MG63 (cell line): ENCODE measurements around the gene PRKCG. TPM values are rescaled to one million over a fixed set of nuclear protein-coding genes. Genes with fewer than 3 reads are reported as not detected.
"Not testable (repeated sequence)": the region's sequence is repeated elsewhere in the genome, so short reads cannot be mapped to it uniquely, and the experiment has no call there.

Experiments used
- DNase-seq: peaks from one replicate; pipeline ENCODE4 v3.0.0-alpha.2; 2020
- H3K27me3 ChIP-seq: fragments of 250-450 bp; sonication (Bioruptor Pico); 2 replicates; pipeline ENCODE4 v1.5.1; 2020; ENCODE audit warnings: mild to moderate bottlenecking, moderate library complexity
- H3K36me3 ChIP-seq: fragments of 250-450 bp; sonication (Bioruptor Pico); 2 replicates; pipeline ENCODE4 v1.5.1; 2020; ENCODE audit warnings: mild to moderate bottlenecking, moderate library complexity
- H3K4me3 ChIP-seq: fragments of 250-450 bp; sonication (Bioruptor Pico); 2 replicates; pipeline ENCODE4 v1.5.1; 2020; ENCODE audit warnings: mild to moderate bottlenecking, moderate library complexity
- H3K9me3 ChIP-seq: fragments of 250-450 bp; sonication (Bioruptor Pico); 2 replicates; pipeline ENCODE4 v1.5.1; 2020; ENCODE audit warnings: mild to moderate bottlenecking, moderate library complexity
- total RNA-seq: library from RNA; depleted of rRNA; stranded (reverse); fragments of >200 nt; shearing (Covaris generic); gene quantifications from 2 replicates; pipeline ENCODE4 v1.2.3, GENCODE V29; 2014; ENCODE audit warnings: low replicate concordance; rRNA removed

PRKCG gene
- not detected in 2 replicates for total RNA-seq

DNA sequence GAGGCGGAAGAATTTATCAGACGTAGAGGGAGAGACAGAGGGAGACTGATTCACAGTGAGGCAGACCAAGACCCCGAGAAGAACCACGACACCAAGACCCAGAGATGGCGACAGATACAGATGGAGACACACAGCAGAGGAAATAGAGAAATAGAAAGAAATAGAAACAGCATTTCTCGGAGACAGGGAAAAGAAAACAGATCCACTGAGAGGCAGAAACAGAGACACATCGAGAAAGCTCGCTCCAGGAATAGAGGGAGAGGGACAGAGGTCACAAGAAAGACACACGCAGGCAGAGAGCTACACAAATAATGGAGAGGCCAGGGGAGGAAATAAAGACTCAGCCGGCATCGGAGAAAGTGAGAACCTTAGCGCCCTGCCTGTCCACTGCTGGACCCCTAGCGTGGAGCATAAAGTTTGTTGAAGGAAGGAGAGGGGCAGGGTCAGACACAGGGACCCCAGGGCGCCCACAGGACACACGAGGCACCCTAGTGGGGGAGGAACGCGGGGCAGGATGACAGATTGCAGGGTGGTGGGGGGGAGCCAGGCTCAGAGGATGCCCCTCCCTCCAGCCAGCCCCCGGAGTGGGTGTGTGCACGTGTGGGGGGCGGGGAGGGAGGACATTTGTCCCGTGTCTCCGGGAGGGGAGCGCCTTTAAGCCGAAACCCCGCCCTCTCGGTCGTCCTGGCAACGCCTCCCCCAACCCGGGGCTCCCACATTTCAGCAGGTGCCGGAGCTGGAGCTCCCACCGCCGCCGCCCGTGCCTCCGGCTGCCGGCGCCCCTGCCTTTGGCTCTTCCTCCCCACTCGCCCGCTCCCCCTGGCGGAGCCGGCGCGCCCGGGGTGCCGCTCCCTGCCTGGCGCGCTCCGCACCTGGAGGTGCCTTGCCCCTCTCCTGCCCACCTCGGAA is at the start of gene PRKCG:
Gene PRKCG (plus strand): TSS at position 716 of the 909 bp plus-strand sequence. CDS start 298 bp downstream, outside the sequence.
- Histone ChIP-seq H3K36me3 (peaks cover under 1% of the 10 kb centered on the region), H3K4me3 (peak within 1 kb of the TSS; percentile 24), H3K9me3 (no peaks in the 10 kb centered on the region), H3K27me3 (peaks cover 56% of the 10 kb centered on the region)
- no peak for DNase-seq

DNA sequence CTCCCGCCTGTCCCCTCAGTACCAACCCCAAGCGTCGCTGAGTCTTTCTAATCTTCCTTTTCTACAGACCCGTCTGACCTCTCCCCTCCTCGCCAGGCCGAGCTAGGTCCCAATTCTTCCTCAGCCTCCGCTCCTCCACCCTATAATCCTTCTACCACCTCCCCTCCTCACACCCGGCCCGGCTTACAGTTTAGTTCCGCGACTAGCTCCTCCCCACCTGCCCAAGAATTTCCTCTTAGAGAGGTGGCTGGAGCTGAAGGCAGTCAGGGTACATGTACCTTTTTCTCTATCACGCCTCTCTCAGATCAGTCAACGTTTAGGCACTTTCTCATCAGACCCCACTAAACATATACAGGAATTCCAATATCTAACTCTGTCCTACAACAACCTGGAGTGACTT is 49.1 kb upstream of the PRKCG start:
- DNase-seq, H3K9me3 ChIP-seq, H3K36me3 ChIP-seq, H3K27me3 ChIP-seq, H3K4me3 ChIP-seq: not testable (repeated sequence)

DNA sequence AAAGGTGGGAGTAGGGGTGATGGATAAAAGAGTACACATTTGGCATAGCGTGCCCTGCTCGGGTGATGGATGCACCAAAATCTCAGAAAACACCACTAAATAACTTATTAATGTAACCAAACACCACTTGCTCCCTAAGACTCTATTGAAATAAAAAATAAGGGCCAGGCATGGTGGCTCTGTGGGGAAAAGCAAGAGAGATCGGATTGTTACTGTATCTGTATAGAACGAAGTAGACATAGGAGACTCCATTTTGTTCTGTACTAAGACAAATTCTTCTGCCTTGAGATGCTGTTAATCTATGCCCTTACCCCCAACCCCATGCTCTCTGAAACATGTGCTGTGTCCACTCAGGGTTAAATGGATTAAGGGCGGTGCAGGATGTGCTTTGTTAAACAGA is 43.6 kb upstream of the PRKCG start:
- H3K9me3 ChIP-seq, H3K4me3 ChIP-seq, H3K36me3 ChIP-seq, H3K27me3 ChIP-seq, DNase-seq: not testable (repeated sequence)

DNA sequence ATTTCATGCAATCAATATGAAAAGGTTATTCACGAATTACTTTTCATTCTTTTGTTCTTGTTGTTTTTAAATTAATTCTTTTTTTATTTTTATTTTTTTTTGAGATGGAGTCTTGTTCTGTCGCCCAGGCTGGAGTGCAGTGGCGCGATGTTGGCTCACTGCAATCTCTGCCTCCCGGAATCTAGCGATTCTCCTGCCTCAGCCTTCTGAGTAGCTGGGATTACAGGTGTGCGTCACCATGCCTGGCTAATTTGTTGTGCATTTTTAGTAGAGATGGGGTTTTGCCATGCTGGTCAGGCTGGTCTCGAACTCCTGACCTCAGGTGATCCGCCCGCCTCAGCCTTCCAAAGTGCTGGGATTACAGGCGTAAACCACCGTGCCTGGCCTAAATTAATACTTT is 41.8 kb upstream of the PRKCG start:
- H3K9me3 ChIP-seq, DNase-seq, H3K27me3 ChIP-seq, H3K36me3 ChIP-seq, H3K4me3 ChIP-seq: not testable (repeated sequence)

DNA sequence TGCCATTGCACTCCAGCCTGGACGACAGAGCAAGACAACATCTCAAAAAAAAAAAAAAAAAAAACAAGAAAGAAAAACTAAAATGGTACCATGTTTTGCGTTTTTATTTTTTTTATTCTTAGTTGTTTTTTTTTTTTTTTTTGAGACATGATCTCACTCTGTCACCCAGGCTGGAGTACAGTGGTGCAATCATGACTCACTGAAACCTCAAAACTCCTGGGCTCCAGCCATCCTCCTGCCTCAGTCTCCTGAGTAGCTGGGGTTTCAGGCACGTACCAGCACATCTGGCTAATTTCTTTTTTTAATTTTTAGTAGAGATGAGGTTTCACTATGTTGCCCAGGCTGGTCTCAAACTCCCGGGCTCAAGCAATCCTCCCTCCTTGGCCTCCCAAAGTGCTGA is 41.1 kb upstream of the PRKCG start:
- H3K4me3 ChIP-seq, H3K27me3 ChIP-seq, H3K9me3 ChIP-seq, H3K36me3 ChIP-seq: not testable (repeated sequence)
- DNase-seq: peak; percentile 85

DNA sequence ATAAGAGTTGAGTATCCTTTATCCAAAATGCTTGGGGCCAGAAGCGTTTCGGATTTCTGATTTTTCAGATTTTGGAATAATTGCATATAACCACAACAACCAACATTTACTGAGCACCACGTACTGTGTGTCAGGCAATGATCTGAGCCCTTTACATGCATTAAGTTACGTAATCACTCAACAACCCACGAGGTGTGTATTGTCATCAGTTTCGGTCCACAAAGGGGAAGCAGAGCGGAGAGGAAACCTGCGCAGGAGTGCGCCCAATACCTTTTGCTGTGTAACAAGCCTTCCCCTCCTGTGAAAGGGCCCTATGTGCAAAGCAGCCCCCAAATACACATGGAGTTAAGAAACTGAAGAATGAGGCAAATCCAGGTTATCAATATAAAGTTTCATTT is 37.1 kb upstream of the PRKCG start:
- Histone ChIP-seq H3K4me3 (no peak overlapping the region), H3K36me3 (no peaks in the 10 kb centered on the region), H3K9me3 (no peaks in the 10 kb centered on the region), H3K27me3 (no peaks in the 10 kb centered on the region)
- no peak for DNase-seq

DNA sequence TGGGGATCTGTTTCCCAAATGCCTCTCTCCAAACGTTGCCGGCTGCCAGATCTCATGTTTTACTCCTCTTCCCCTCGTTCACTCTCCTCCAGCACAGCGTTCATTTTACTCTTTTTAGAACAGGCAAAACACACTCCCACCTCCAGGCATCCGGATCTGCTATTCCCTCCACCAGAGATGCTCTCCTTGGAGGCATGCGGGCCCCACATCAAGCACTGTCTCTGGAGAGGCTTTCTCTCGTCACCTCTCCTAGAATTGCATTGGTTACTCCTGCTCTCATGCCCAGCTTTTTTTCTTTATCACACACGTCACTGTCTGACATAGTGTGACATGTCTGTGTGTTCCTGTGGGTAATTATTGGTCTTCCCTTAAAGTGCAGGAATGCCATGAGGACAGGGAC is 34.4 kb upstream of the PRKCG start:
- Histone ChIP-seq H3K9me3 (no peaks in the 10 kb centered on the region), H3K4me3 (no peak overlapping the region), H3K36me3 (no peaks in the 10 kb centered on the region), H3K27me3 (no peaks in the 10 kb centered on the region)
- no peak for DNase-seq

DNA sequence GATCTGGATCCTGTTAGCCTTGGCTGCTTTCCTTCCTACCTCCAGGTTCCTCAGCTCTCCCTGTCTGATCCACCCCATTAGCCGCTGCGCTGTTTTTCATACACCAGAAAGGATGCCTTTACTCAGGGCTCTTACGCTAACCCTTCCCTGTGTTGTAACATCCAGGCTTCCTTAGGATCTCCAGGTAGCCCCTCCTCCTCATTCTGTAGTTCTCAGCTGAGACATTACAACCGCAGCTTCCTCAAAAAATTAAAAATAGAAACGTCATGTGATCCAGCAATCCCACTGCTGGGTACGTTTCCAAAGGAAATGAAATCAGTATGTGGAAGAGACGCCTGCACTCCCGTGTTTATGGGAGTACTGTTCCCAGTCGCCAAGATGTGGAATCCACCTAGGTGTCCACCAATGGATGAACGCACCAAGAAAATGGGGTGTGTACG is 32.7 kb upstream of the PRKCG start:
- H3K36me3 ChIP-seq: no peaks in the 10 kb centered on the region
- DNase-seq: no peak
- no peak overlapping the region for H3K4me3 ChIP-seq

DNA sequence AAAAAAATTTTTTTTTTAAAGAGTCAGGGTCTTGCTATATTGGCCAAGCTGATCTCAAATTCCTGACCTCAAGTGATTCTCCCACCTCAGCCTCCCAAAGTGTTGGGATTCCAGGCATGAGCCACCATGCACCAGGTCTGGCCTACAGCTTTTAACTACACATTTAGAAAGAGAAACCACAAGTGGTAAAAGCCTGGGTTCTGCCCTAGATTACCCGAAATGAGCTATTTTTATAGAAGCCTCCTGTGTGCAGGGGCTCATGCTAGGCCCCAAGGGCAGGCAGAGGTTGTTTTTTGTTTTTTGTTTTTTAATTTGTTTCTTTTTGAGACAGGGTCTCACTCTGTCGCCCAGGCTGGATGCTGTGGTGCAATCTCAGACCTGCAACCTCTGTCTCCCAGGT is 28.3 kb upstream of the PRKCG start:
- Histone ChIP-seq H3K4me3 (no peak overlapping the region), H3K9me3 (no peaks in the 10 kb centered on the region), H3K36me3 (no peaks in the 10 kb centered on the region), H3K27me3 (no peaks in the 10 kb centered on the region)
- DNase-seq: no peak

More for the DNA sequence above, 32.7 kb upstream of the PRKCG start:
- H3K9me3 ChIP-seq: no peaks in the 10 kb centered on the region
- no peaks in the 10 kb centered on the region for H3K27me3 ChIP-seq

DNA sequence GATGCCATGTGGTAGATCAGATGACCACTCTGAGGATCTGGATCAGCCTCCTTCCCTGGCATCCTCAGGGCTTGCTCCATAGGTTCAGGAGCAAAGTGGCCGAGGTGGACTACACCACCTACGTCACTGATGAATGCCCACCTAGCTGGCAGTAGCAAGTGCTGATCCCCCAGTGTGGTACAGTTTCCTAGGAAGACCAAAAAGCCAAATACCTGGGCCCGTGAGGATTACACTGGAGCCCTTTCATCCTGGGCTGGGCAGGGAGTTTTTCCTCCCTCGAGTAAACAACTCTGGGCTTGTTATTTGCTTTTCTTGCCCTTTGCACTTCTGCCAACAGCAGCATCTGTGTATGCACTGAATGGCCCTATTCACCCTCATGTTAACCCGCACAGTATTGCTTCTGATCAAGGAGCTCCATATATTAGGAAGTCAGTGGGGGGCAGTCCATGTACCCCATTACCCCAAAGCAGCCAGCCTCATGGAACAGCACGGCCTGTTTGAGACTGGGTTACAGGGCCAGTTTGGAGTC is 17.6 kb upstream of the PRKCG start:
- no peak overlapping the region for H3K4me3 ChIP-seq
- no peaks in the 10 kb centered on the region for H3K9me3 ChIP-seq
- no peak for DNase-seq
- no peaks in the 10 kb centered on the region for H3K27me3 ChIP-seq
- no peaks in the 10 kb centered on the region; the same call in 1 of the 2 replicates for H3K36me3 ChIP-seq

DNA sequence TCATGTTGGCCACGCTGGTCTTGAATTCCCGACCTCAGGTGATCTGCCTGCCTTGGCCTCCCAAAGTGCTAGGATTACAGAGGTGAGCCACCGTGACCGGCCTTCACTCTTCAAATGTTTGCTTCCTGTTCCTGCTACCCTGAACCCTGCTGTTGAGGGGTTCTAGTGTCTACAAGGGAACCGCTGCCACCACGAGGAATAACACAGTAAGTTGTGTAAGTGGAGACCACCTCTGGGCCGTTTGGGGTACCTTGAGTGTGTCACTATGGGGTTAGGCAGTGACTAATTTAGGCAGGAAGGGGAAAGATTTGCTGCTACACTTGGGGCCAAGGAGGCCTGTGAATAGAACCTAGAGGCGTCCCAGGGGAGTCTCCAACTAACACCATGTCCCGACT is 16.5 kb upstream of the PRKCG start:
- Histone ChIP-seq H3K4me3 (peak overlapping the region; percentile 33), H3K36me3 (peaks cover 2% of the 10 kb centered on the region), H3K9me3 (no peaks in the 10 kb centered on the region), H3K27me3 (no peaks in the 10 kb centered on the region)
- DNase-seq: no peak

DNA sequence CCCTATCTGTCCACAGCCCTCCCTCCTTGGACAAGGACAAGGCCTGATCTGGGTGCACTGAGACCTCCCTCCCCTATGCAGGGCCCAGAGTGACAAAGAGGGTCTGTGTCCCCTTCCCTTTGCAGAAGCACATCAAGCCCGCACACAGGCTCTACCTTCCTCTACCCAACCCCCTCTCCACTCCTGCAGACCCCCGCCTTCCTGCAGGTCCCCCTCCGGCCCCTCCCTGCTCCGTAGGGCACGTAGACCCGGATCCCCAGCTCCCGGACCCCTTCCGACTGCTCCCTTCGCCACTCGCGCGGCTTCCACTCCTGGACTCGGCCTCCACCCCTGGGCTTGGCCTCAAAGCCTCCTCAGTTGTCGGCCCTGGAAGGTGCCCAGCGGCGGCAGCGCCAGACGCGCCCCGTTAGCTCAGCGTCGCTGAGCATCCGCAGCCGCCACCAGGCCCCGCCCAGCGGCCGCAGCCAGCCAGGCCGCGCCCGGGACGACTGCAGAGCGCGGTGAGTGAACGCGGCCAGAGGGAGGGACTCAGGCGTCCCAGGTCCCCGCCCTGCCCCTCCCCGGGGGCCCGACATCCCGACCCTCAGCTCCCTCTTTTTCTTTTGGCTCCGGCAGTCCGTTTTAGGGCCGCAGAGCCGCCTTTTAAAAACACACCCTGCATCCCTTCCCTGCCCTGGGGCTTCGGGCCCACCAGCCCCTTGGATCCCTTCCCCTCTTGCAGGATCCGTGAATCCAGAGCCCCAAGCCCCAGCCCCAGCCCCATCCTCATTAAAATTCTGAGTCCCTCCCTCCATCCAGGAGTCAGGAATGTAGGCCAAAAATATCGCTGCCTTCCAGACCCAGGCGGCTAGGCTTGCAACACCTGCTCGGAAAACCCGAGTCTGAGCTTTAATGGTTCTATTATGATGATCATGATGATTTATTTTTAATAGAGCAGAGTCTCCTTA is 15.8 kb upstream of the PRKCG start:
- no peaks in the 10 kb centered on the region for H3K9me3 ChIP-seq

DNA sequence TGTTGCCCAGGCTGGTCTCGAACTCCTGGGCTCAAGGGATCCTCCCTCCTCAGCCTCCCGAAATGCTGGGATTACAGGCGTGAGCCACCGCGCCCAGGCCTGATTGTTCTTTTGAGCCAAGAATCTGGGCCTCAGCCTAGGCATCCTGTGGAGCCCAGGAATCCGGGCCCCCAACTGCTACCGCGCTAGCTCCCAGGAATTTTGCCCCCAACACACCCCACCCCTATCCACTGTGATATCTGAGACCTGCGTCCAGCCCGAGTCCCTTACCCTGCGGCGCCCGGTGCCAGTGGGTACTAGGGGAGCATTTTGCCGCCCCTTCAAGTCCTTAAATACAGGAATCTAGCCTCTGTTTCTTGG is 15.2 kb upstream of the PRKCG start:
- H3K9me3 ChIP-seq: no peaks in the 10 kb centered on the region
- no peaks in the 10 kb centered on the region for H3K27me3 ChIP-seq
- DNase-seq: no peak
- H3K36me3 ChIP-seq: peaks cover 14% of the 10 kb centered on the region
- H3K4me3 ChIP-seq: peak overlapping the region; percentile 97

More for the DNA sequence above, 15.8 kb upstream of the PRKCG start:
- peak; percentile 82 for DNase-seq
- no peaks in the 10 kb centered on the region for H3K27me3 ChIP-seq
- H3K36me3 ChIP-seq: peaks cover 9% of the 10 kb centered on the region
- peak overlapping the region; percentile 33 for H3K4me3 ChIP-seq

DNA sequence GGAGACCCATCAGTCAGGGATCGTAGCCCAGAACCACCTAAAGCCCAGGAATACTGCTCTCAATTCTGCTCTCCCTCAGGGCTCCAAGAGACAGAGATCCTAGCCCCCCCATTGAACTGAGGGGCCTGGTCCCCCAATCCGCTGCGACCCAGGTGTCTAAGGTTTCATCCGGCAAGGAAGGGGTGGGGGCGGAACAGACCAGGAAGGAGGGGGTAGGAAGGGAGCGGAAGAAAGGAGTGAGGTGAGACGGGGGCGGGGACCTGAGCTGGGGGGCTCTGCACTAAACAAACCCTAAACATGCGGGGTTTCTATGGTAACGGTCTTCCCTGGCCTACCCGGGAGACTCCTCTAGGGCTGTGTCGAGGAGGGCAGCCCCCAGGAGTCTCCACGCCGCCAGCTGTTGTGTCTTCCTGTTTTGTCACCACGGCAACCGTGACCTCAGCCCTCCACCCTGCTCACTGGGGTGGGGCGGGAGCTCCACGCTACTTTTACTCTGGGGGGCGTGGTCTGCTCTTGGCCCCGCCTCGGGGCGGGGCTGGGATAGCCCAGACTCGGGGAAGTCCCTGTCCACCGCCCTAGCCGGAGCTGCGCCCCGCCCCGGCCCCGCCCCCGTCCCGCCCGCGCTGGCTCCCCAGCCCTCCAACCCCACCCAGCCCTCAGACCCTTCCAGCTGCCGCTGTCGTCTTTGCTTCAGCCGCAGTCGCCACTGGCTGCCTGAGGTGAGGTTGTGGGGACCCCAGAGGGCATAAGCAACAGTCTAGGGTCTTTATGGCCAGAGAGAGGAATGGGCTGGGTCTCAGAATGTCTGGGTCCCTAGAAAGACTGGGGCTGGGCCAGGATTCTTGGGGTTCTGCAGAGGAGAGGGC is 14.5 kb upstream of the PRKCG start, which contains the start of gene MYADM:
Gene MYADM (plus strand): TSS at position 659 of the 866 bp plus-strand sequence. CDS start 5,647 bp downstream, outside the sequence.
- H3K36me3 ChIP-seq: peaks cover 20% of the 10 kb centered on the region
- H3K4me3 ChIP-seq: peak within 1 kb of the TSS; percentile 97
- H3K27me3 ChIP-seq: no peaks in the 10 kb centered on the region
- no peaks in the 10 kb centered on the region for H3K9me3 ChIP-seq
- DNase-seq: peak; percentile 99

DNA sequence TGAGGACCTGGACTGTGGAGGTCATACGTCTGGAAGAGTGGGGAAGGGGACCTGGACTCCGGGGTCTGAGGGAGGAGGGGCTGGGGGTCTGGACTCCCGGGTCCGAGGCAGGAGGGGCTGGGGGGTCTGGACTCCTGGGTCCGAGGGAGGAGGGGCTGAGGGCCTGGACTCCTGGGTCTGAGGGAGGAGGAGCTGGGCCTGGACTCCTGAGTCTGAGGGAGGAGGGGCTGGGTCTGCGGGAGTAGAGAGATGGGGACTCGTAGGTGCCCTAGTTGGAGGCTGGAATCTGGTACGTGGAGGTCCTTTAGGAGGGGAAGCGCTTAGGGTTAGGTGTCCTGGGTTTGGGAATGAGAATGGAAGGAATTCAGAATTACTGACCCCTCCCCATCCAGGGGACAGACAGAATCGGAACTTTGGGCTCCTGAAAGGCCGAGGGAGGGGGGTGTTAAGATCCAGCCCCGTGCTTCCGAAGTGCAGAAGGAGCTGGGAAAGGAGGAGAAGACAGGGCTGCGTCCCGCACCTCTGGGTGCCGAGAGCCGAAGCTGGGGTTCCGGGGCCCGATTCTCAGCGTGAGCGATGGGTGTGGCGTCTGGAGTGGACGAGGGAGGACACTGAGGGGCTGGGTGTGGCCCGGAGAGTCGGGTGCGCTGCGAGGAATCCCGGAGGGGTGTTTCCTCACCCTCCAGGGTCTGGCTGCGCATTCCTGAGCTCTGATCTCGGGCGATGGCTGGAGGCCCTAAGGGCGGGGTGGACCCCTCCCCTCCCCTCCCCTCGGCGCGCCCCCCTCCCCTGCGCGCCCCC is 13.7 kb upstream of the PRKCG start:
- Histone ChIP-seq H3K36me3 (peaks cover 27% of the 10 kb centered on the region), H3K9me3 (no peaks in the 10 kb centered on the region), H3K4me3 (peak overlapping the region; percentile 97), H3K27me3 (no peaks in the 10 kb centered on the region)
- peak; percentile 83 for DNase-seq
